GM19351 (cell line): ENCODE results near the gene ZBTB16.

Experiments used
- ATAC-seq: cut with Tn5 transposase; IDR thresholded peaks from one replicate; pipeline ENCODE4 v1.9.1; 2021; ENCODE audit warnings: mild to moderate bottlenecking, moderate library complexity; ENCODE audit not compliant: unreplicated experiment

Gene ZBTB16

GRCh38 chr11:114165326-114166230 lies 106.1 kb downstream of the ZBTB16 start:
- ATAC-seq = no peak

- ATAC-seq = no peak
These were observed 106.9 kb downstream of the ZBTB16 start for GRCh38 chr11:114166362-114166761.

- ATAC-seq = no peak
These were observed 107.4 kb downstream of the ZBTB16 start for GRCh38 chr11:114166897-114167323.

GRCh38 chr11:114167355-114167754 lies 107.8 kb downstream of the ZBTB16 start:
- ATAC-seq = no peak

- ATAC-seq = no peak
These were observed 108.4 kb downstream of the ZBTB16 start for GRCh38 chr11:114167771-114168448.

GRCh38 chr11:114168691-114169090 lies 109.2 kb downstream of the ZBTB16 start:
- ATAC-seq = no peak

- no peak for ATAC-seq
These were observed 109.8 kb downstream of the ZBTB16 start for GRCh38 chr11:114169321-114169749.

GRCh38 chr11:114169821-114170220 lies 110.3 kb downstream of the ZBTB16 start:
- ATAC-seq = no peak

GRCh38 chr11:114170226-114170625 lies 110.7 kb downstream of the ZBTB16 start:
- ATAC-seq = no peak

- no peak for ATAC-seq
These were observed 111.9 kb downstream of the ZBTB16 start for GRCh38 chr11:114171257-114172054.

- no peak for ATAC-seq
These were observed 112.7 kb downstream of the ZBTB16 start for GRCh38 chr11:114172055-114172861.

GRCh38 chr11:114172871-114173444 lies 113.4 kb downstream of the ZBTB16 start:
- ATAC-seq = no peak

GRCh38 chr11:114173843-114174242 lies 114.3 kb downstream of the ZBTB16 start:
- ATAC-seq = no peak

- ATAC-seq = no peak
These were observed 115.4 kb downstream of the ZBTB16 start for GRCh38 chr11:114174712-114175495.

GRCh38 chr11:114175706-114176105 lies 116.2 kb downstream of the ZBTB16 start:
- no peak for ATAC-seq

GRCh38 chr11:114176321-114176720 lies 116.8 kb downstream of the ZBTB16 start:
- ATAC-seq = no peak

GRCh38 chr11:114178656-114179055 lies 119.1 kb downstream of the ZBTB16 start:
- ATAC-seq = no peak

- no peak for ATAC-seq
These were observed 119.9 kb downstream of the ZBTB16 start for GRCh38 chr11:114179234-114179941.
